GM23248 (cell line): ENCODE measurements around the gene R3HDM4.

Source experiments
- EZH2 ChIP-seq: fragments of 200-600 bp; sonication (generic); IDR thresholded peaks from 2 replicates; pipeline ENCODE4 v1.6.1; 2018; ENCODE audit warnings: antibody characterized with exemption, mild to moderate bottlenecking; ENCODE audit not compliant: insufficient read depth, poor library complexity, severe bottlenecking
- EZH2phosphoT487 ChIP-seq: fragments of 200-600 bp; sonication (generic); IDR thresholded peaks from 2 replicates; pipeline ENCODE4 v1.6.1; 2018; ENCODE audit warnings: antibody characterized with exemption, moderate library complexity, mild to moderate bottlenecking, low read depth; ENCODE audit not compliant: insufficient read depth

- TF ChIP-seq EZH2phosphoT487 (no peak), EZH2 (no peak)
Measured at GRCh38 chr19:887599-887998, 25.4 kb downstream of the R3HDM4 start.
